Choroid plexus epithelial cell (primary cell): ENCODE measurements around the gene PLEKHM3.
A peak's percentile ranks its signal among the peaks of the same experiment; 100 is the strongest.

Source experiments
- DNase-seq: peaks from one replicate; pipeline ENCODE4 v3.0.0-alpha.2; 2010; ENCODE audit warnings: low read depth
- H3K4me3 ChIP-seq: 2 replicates; pipeline ENCODE4 v1.5.1; 2011; ENCODE audit warnings: low read depth, mild to moderate bottlenecking, control low read depth, low read length, moderate library complexity
- CTCF ChIP-seq: conservative IDR thresholded peaks from 2 replicates; pipeline ENCODE4 v1.5.1; 2011; ENCODE audit warnings: low read depth, mild to moderate bottlenecking, control low read depth, inconsistent platforms, low read length, moderate library complexity

Gene PLEKHM3

GRCh38 chr2:208025037-208025813 is at the start of gene PLEKHM3:
Gene PLEKHM3, minus strand, starts transcription at chr2:208025527. Its CDS starts 23,888 bp downstream, at chr2:208001639.
- peak; percentile 92 for DNase-seq
- H3K4me3 ChIP-seq: peak within 1 kb of the TSS; percentile 95
- TF ChIP-seq CTCF: no peak

GRCh38 chr2:208074610-208075356 is 49.5 kb upstream of the PLEKHM3 start:
- H3K4me3 ChIP-seq: no peak overlapping the region
- DNase-seq: peak; percentile 92
- peak; percentile 6 for TF ChIP-seq CTCF

- DNase-seq: peak; percentile 89
- no peak overlapping the region for H3K4me3 ChIP-seq
- TF ChIP-seq CTCF: peak; percentile 88
Measured at GRCh38 chr2:208072250-208072892, 47.0 kb upstream of the PLEKHM3 start.

- H3K4me3 ChIP-seq: no peak overlapping the region
- no peak for TF ChIP-seq CTCF
- no peak for DNase-seq
Measured at GRCh38 chr2:208069186-208069585, 43.9 kb upstream of the PLEKHM3 start.

- TF ChIP-seq CTCF: no peak
Measured at GRCh38 chr2:208066016-208066415, 40.7 kb upstream of the PLEKHM3 start.

GRCh38 chr2:208065476-208065875 is 40.1 kb upstream of the PLEKHM3 start:
- TF ChIP-seq CTCF: no peak
- H3K4me3 ChIP-seq: no peak overlapping the region
- DNase-seq: no peak

More at GRCh38 chr2:208066016-208066415, 40.7 kb upstream of the PLEKHM3 start:
- no peak for DNase-seq
- H3K4me3 ChIP-seq: no peak overlapping the region
